ENCODE data around the gene GATM. TPM values are rescaled to one million over a fixed set of nuclear protein-coding genes. Genes with fewer than 3 reads are reported as not detected.
"Not testable (repeated sequence)": the region's sequence is repeated elsewhere in the genome, so short reads cannot be mapped to it uniquely, and the experiment has no call there.

The GATM gene
- total RNA-seq, 1 donor from 2014 or later = 21.4 TPM

DNA sequence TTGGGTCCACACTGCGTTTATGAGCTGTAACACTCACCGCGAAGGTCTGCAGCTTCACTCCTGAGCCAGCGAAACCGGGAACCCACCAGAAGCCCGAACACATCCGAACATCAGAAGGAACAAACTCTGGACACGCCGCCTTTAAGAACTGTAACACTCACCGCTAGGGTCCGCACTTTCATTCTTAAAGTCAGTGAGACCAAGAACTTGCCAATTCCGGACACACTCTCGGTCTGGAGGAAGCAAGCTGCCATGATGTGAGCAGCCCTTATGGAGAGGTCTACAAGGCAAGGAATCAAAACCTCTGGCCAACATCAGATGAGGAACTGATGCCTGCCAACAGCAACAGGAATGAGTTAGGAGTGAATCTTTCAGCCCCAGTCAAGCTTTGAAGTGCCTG, 63.4 kb downstream of the GATM start:
- peaks cover 3% of the 10 kb centered on the region for H3K4me1 ChIP-seq
- H3K27ac ChIP-seq = no peak overlapping the region
- no peak overlapping the region for H3K27ac Mint-ChIP-seq
- H3K9me3 ChIP-seq (ENCODE audit: low read depth) = no peaks in the 10 kb centered on the region
- H3K4me2 ChIP-seq = no peak overlapping the region
- H3F3A ChIP-seq (ENCODE audit: low read depth) = no peaks in the 10 kb centered on the region
- no peaks in the 10 kb centered on the region for H3K27me3 ChIP-seq
- TF ChIP-seq, protein P1, sequence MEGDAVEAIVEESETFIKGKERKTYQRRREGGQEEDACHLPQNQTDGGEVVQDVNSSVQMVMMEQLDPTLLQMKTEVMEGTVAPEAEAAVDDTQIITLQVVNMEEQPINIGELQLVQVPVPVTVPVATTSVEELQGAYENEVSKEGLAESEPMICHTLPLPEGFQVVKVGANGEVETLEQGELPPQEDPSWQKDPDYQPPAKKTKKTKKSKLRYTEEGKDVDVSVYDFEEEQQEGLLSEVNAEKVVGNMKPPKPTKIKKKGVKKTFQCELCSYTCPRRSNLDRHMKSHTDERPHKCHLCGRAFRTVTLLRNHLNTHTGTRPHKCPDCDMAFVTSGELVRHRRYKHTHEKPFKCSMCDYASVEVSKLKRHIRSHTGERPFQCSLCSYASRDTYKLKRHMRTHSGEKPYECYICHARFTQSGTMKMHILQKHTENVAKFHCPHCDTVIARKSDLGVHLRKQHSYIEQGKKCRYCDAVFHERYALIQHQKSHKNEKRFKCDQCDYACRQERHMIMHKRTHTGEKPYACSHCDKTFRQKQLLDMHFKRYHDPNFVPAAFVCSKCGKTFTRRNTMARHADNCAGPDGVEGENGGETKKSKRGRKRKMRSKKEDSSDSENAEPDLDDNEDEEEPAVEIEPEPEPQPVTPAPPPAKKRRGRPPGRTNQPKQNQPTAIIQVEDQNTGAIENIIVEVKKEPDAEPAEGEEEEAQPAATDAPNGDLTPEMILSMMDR (IDR thresholded peaks at IDR 0.05) = peak; percentile 42
- TF ChIP-seq EZH2phosphoT487 (IDR thresholded peaks at IDR 0.05) = no peak
- no peaks in the 10 kb centered on the region for H3K79me2 ChIP-seq (ENCODE audit: low read depth)
- DNase-seq (ENCODE audit: low spot score) = peak; percentile 58
- H3K36me3 ChIP-seq = no peaks in the 10 kb centered on the region
- no peaks in the 10 kb centered on the region for H3K27me3 Mint-ChIP-seq (ENCODE audit: insufficient read depth, low read depth)
- no peaks in the 10 kb centered on the region for H3K36me3 Mint-ChIP-seq
- H3K9ac ChIP-seq = no peak overlapping the region
- no peaks in the 10 kb centered on the region for H3K9me3 Mint-ChIP-seq
- no peaks in the 10 kb centered on the region for H3K4me1 Mint-ChIP-seq
- H3K4me3 ChIP-seq = no peak overlapping the region
- H3K4me3 Mint-ChIP-seq = no peak overlapping the region
- H2AFZ ChIP-seq (replicated peaks) = peak overlapping the region; percentile 92
- no peaks in the 10 kb centered on the region for H4K20me1 ChIP-seq (ENCODE audit: low read depth)

DNA sequence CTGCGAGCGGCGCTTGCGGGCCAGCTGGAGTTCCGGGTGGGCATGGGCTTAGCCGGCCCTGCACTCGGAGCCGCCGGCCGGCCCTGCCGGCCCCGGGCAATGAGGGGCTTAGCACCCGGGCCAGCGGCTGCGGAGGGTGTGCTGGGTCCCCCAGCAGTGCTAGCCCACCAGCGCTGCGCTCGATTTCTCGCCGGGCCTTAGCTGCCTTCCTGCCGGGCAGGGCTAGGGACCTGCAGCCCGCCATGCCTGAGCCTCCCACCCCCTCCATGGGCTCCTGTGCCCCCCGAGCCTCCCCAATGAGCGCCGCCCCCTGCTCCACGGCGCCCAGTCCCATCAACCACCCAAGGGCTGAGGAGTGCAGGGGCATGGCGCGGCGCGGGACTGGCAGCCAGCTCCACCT, 64.2 kb downstream of the GATM start:
- H3K4me1 Mint-ChIP-seq; H3K36me3 ChIP-seq; H3K27me3 Mint-ChIP-seq (ENCODE audit: insufficient read depth, low read depth); H3K9ac ChIP-seq; H3K4me3 Mint-ChIP-seq; H3K4me1 ChIP-seq; H3F3A ChIP-seq (ENCODE audit: low read depth); H3K9me3 Mint-ChIP-seq; H4K20me1 ChIP-seq (ENCODE audit: low read depth); H2AFZ ChIP-seq (replicated peaks); H3K27ac Mint-ChIP-seq; H3K9me3 ChIP-seq (ENCODE audit: low read depth); DNase-seq (ENCODE audit: low spot score); H3K4me3 ChIP-seq; H3K36me3 Mint-ChIP-seq; H3K27me3 ChIP-seq; H3K79me2 ChIP-seq (ENCODE audit: low read depth); H3K4me2 ChIP-seq; H3K27ac ChIP-seq: not testable (repeated sequence)

Small RNA genes lying within 50 kb of the gene (small RNA-seq; reads per million reads assigned to genes)
- not detected for gene RNU6-953P

Other genes with a start within 250 kb of the GATM start
- gene DUOXA1, start 248.7 kb downstream of the GATM start, total RNA-seq (ENCODE audit: low replicate concordance) = not detected in 2 replicates
- gene DUOX1, start 248.6 kb downstream of the GATM start, total RNA-seq (ENCODE audit: low replicate concordance) = 0.09 and 0.30 TPM in 2 replicates
- gene SHF, start 190.6 kb downstream of the GATM start, total RNA-seq (ENCODE audit: low replicate concordance) = 32.2 and 53.7 TPM in 2 replicates
- not detected in 2 replicates for gene SLC28A2, start 126.3 kb downstream of the GATM start, total RNA-seq (ENCODE audit: low replicate concordance)
- 0.02 and 0.19 TPM in 2 replicates for gene SLC30A4, start 144.2 kb upstream of the GATM start, total RNA-seq (ENCODE audit: low replicate concordance)
- 46.6 and 64.6 TPM in 2 replicates for gene BLOC1S6, start 208.8 kb upstream of the GATM start, total RNA-seq (ENCODE audit: low replicate concordance)